NCI-H2196 (cell line): ENCODE results near the gene OR4D1.

Source experiments
- DNase-seq: peaks from one replicate; lab custom pipeline; 2025; ENCODE audit not compliant: unreplicated experiment; lab: John Stamatoyannopoulos, UW

OR4D1 gene

DNA sequence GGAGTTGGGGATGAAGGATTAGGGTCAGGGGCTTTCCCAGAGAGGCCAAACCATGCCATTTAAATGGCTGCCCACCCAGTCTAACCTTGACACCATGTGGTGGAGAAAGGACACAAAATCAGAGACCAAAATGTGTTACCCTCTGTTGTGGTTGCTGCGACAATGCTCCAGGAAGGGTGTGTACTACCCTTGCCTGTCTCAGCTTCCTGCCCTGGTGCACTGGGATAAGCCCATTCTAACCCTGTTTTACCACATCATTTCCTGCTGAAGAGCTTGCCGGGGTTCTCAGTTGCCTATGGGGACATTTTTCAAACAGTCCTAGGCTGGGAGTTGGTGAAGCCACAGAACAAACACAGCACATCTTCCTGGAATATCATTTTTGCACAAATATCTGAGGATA is 4.9 kb downstream of the OR4D1 start:
- DNase-seq = no peak

DNA sequence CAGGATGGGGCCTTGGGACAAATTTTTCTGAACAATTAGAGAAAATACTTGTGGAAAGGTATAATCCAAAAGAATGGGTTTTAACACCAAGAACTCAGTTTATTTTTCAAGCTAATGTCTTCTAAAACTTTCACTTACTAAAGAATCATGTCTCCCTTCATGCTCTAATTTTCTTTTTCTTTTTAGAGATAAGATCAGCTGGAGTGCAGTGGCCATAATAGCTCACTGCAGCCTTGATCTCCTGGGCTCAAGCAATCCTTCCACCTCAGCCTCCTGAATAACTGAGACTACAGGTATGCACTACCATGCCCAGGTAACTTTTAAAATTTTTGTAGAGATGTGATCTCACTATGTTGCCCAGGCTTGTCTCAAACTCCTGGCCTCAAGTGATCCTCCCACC is 5.5 kb downstream of the OR4D1 start:
- no peak for DNase-seq

DNA sequence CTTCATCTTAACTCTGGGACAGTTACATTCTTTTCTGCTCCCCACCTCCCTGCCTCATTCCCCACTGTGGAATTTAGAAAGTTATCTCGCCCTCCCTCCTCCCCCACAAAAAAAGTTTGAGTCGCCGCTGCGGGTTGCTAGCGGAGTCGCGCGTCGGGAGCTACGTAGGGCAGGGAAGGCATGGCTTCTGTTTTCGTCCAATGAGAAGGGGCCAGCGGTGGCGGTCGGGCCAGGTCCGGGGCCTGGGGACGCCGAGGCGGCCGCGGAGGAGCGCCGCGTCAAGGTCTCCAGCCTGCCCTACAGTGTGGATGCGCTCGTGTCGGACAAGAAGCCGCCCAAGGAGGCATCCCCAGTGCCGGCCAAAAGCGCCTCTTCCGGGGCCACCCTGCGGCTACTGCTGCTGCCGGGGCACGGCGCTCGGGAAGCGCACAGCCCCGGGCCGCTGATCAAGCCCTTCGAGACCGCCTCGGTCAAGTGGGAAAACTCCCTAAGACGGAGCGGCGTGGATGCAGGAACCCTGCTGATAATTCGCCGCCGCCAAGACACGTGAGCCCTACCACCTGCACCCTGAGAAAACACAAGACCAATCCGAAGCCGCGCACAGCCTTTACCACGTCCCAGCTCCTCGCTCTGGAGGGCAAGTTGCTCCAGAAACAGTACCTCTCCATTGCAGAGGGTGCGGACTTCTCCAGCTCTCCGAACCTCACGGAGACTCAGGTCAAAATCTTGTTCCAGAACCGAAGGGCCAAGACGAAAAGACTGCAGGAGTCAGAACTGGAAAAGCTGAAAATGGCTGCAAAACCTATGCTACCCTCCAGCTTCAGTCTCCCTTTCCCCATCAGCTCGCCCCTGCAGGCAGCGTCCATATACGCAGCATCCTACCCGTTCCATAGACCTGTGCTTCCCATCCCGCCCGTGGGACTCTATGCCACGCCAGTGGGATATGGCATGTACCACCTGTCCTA is 8.9 kb downstream of the OR4D1 start:
- DNase-seq = no peak

DNA sequence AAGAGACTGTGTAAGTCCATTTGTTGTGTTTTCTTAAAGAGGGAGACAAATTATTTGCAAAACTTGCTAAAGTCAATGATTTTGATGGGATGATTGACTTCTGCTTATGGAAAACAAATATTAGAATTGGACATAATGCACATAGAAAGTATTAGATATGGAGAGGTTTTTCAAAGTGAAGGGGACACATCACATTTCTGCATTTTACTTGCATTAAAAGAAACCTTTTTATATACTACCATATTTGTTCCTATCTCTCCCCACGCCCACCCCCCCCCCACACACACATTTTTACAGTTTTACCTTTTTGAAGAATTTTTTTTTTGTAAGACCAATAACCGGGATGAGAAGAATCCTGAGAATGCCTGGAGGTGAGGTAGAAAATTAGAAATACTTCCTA is 10.0 kb downstream of the OR4D1 start:
- DNase-seq = no peak

DNA sequence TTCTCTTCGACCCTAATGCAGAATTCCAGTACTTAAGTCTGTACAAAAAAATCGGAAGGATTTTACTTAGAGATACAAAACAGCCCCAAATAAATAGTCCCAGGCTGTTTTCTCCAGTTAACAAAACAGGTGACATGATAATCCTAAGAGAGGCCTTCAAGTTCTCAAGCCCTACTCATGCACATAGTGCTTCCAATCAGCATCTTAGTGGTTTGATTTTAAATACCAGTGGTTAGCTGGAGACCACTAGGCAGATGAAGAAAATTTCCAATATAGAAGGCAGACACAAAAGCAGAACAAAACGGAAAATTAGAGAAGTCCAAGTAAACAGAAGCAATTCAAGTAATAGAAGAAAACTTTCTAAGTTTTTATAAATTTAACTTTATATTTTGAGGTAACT is 13.4 kb downstream of the OR4D1 start:
- DNase-seq = no peak

DNA sequence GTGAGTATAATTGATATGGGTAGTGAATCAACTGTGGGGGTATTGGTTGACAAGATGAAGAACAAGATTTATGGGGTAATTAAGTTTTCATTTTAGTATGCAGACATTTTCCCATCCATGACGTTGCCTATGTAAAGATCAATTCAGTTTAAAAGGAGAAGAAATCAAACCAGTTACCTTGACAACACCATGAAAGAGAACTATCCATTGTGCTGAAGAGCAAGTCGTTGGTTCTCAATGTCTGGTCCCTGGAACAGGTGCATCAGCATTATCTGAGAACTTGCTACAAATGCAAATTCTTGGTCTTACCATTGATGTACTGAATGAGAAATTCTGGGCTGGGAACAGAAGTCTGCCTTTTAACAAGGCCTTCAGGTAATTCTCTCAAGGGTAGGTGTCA is 17.8 kb downstream of the OR4D1 start:
- DNase-seq = no peak

DNA sequence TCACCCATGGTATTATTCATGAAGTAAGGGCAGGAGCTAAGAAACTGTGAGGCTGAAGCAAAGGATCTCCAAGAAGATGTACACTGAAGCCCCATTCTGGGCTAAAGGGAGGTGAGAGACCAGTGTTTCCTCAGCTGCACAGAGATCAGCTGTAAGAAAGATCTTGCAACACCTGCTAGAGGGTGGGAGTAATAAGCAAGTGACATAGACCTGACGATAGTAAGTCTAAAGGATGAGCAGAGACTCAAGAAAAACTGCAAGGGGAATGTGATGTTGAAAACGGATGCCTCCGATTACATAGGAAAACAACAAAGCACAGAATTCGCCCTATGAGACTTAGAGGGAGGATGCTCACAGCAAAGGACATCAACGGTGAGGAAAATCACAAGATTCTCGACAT is 18.5 kb downstream of the OR4D1 start, which contains the start of gene OR4D2:
OR4D2 (plus strand) TSS at position 301 of the 400 bp plus-strand sequence. CDS start 2,674 bp downstream, outside the sequence.
- DNase-seq = no peak

DNA sequence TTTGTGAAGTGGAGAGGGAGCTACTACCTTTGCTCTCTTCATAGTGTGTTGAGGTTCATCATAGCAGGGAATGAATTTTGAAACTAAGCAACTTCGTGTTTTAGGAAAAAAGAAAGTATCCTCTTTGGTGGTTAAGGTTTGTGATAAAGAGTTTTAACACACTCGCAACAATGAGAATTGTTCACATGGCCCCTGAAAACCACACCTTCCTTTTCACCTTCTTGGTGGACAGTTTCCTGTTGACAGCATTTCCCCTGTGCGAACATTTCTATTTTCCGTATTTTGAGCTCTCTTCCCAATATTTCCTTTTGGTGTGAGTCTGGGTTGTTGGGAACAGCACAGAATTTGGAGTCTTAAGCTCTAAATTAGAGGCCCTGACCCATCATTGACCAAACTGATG is 22.4 kb downstream of the OR4D1 start:
- DNase-seq = no peak

DNA sequence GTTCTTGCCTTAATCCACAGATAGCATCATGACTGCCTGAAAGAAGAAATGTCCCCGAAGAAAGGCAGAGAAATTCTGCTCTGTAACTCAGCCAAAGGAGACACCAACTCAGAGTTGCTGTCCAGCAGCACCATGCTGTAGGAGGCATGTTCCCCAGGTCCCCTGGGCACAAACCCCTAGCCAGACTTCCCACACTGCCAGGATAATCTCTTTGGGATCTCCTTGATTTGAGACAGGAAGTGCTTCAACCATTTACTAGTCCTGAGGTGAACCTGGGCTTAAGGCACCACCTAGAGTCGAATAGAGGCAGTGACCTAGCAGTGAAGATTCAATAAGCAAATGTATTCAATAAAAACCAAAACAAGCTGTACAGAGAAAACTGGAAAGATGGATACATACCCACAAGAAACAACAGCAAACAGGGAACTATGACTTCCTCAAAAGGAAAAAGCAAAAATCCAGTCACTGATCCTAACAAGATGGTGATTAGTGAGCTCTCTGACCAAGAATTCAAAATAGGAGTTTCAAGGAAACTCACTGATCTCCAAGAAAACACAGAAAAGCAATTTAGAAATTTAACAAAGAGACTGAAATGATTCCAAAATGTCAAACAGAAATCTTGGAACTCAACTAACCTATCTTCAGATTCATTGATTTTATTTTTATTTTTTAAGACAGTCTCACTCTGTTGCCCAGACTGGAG is 24.3 kb downstream of the OR4D1 start:
- DNase-seq = peak; percentile 46

DNA sequence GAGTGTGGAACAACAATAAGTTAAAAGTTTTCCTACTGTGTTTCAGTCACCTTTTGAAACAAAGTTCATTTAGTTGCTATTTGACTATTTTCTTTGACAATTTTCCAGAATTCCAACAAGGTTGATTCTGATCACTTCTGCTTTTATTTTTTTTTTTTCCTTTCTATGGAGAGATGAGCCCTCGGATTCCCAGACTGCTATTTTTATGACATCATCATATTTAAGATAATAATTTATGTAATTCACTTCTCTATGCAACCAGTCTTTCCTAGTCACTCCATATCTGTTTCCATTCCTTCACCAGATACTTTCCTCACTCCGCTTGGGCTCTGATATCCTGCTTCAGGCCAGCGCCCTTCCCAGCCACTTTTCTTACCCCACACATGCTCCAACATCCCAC is 26.7 kb downstream of the OR4D1 start:
- no peak for DNase-seq

DNA sequence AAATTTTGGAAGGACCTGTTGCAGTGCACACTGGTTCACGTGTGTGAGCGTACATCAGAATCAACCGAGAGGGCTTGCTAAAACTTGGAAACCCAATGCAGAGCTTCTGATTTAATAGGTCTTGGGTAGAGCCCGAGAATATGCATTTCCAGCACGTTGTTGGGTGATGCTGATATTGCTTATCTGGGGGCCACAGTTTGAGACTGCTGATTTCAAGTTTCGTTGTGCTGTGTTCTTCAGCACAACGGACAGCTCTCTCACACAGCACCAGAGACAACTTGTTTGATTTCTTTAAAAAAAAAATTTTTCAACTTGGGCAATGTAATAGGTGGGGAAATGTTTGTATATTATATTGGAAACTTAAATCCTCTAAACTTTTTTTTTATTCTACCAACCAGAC is 28.0 kb downstream of the OR4D1 start:
- no peak for DNase-seq

DNA sequence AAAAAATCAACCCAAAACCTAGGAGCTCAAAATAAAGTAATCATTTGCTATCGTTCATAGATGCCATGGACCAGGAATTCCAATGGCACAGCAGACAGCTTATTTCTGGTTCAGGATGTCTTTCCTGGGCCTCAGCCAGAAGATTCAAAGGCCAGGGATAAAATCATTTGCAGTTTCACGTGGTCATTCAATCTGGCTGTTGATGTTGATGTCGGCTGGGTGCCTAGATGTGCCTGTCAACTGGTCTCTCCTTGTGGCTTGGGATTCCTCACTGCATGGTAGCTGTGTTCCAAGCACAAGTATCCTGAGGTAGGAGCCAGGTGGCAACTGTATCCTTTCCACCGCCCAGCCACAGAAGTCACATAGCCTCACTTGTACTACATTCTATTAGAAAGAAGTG is 33.6 kb downstream of the OR4D1 start:
- no peak for DNase-seq

DNA sequence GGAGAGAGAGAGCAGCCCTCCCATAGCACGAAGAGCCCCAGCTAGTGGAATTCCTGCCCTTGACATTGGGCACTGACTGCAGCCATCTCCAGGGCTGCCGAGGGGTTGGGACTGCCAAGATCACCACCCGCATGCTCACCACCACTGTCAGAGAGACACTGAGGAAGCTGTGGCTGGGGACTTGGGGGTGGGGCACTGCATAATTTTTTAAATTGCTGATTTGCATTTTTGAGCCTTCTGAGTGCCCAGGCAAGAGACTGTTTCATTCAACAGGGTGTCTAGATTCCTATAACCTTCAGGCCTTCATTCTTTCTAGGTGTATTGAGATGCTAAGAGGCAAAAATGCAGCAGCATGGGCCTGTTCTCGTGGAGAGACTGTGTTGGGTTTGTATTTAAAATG is 35.3 kb downstream of the OR4D1 start:
- DNase-seq = no peak

DNA sequence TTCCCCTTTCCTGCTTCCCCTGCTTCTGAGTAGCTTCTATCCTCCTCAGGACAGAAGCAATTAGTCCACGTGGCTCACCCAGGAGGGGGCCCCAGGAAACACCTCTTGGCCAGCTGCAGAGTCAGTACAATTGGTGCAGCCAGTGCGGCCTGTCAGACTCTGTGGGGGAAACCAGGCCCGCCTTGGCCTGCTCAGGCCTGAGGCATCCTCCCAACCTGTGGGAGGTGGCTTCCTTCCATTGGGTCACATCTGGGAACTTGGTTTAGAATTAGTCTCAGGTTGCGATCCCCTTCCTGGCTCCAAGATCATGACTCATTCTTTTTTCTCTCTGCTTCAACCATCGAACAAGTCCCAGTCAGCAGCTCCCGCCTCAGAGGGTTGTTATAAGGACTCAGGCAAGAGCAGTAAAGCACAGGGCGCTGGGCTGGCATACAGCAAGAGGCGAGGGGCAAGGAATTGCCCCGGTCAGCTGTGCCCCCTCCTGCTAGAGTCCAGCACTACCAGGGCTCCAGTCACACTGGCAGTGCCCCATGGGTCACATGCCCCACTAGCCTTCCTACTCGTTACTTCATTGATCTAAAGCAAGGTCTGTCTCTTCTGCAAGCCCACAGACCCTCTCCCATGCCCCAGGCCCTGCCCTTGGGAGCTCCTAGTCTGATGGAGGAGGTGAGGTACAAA is 36.3 kb downstream of the OR4D1 start:
- DNase-seq = no peak

DNA sequence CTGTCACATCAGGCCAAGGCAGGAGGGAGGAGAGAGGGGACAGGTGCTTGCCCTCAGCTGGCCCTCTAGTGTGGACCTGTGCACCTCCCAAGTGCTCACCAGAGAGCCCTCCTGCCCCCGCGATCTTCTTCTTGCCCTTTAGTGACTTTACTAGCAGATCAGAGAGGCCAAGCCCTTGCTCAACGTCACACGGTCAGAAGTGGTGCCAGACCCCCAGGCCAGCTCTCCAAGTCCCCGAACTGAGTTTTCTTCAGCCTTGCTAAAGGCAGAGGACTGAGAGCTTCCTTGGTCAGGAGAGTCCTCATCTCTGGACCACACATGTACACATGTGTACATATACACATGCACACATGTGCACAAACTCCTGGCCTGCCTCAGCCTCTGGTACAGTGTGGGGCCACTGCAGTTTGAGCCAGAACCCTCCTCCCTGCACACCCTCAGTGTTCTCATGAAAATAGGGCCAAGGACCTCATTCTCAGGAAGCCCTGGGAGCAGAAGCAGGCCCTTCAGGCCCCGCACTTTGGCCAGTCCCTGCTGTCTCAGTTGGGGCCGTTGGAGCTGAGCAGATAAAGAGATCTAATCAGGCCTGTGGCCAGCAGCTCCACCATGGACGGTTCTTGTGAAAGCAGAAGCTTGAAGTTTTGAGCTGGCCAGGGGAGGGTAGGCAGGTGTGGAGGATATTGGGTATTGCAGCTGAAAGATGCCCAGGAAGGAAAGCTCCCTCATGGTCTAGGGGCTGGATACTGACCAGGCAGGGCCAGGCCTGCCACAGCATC is 37.0 kb downstream of the OR4D1 start:
- DNase-seq = no peak

DNA sequence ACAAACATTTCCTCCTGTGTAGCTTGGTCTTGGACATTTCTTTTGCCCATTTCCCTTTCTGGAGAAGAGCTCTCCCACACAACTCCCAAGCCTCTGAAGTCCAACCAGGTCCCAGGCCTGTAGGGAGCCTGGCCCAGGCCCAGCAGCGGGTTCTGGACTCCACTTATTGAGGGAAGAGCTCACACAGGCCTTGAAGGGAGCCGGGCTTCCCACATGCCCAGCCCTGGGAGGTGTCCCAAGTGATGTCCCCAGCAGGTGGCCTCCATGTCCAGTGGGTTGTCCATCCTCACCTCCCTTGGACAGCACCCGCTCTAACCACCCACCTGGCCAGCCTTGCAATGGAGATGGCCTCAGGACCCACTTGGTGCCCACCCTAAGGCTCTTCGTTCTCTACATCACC is 38.4 kb downstream of the OR4D1 start:
- DNase-seq = no peak

DNA sequence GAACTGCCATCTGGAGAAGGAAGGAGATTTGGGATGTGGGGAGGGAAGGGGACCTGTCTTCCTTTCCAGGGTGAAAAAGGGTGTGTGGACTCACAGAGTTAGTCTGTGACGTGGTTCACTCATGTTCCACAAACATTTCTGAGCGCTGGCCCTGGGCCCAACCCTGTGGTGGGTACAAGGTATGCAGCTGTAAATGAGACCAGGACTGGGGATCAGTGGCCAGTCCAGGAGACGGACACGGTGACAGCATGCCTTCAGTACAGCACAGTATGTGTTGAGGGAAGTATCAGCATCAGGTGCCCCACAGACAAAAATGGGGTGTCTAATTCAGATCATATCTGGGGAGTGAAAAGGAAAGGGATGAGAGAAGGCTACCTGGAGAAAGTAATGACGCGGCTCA is 38.9 kb downstream of the OR4D1 start:
- no peak for DNase-seq

DNA sequence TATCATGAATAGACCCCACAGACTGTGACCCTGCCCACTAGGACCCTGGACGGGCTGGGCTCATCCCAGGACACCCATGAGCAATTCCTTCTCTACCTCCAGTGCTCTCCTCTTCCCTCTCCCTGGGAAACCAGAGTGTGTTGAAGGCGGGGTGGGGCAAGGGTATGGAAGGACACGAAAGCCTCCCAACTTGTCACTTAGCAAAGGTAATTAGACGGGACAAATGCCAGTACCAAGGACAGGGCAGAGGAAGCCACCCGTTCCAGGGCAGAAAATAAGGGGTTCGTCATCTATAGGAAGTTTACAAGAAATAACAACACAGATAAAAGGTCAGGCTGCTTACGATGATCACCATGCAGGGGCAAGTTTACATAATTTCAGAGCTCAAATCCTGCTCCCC is 39.5 kb downstream of the OR4D1 start:
- no peak for DNase-seq

DNA sequence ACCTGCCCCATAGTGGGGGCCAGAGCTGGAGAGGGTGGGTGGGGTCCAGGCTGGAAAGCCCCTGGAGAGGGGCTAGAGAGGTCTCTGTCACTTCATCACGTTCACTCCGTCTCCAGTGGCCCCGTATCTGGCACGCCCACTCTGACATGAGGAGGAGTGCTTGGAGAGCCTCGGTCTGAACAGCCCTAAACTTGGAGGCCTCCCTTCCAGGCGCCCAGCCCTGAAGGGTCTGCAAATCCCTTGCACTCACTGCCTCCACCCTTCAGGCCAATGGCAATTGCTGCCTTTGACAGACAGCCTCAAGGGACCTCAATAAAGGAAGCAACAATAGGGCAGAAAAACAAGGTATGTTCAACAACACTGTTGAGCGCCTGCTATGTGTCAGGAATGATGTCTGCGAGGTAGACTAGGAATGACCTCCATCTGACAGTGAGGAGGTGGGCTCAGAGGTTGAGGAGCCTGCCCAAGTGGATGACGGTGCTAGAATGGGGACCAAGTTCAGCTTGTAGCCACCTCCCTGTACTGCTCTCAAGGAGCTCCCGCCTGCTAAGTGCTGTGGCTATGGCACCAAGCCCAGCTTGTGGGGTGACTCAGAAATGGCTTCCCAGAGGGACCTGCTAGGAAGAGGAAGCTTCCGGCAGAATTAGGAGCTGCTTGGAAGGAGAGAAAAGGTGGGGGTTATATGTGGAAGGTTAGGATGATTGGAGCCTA is 41.4 kb downstream of the OR4D1 start:
- DNase-seq = peak; percentile 57

DNA sequence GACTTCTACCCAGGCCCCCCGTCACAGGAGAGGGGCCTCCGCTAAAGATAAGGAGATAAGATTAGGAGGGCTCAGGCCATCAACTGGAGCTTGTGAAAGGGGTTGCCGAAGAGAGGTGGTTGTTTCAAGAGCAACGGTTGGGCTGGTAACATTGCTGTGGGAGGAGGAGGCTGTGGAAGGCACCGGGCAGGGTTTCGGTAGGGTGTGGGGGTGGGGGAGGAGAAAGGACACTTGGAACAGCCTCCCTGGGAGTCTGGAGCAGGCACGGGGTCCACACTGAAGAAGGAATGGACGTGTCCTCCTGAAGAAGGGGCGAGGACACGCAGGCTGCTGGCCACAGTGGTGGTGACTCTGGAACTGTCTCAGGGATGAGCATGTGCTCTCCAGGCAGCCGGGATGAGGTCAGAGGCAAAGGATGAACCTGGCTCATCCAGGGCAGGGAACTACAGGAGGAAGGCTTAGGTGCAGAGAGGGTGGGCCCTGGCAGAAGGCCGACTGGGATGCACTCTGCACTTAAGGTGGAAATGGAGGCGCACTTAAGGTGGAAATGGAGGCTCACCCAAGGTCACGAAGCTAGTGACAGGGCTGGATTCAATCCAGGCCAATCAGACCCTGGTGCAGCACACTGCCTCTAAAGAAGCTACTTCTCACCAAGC is 43.2 kb downstream of the OR4D1 start:
- no peak for DNase-seq
